Activated CD4-positive, CD25-positive, alpha-beta regulatory T cell treated with anti-CD3 and anti-CD28 coated beads, Interleukin-2, amount 50 U/mL, for 24 hours (primary cell): Measurements from ENCODE around the gene KRT12.

Experiments
- ATAC-seq, 2 donors: fragments of 150-1000 bp; cut with Tn5 transposase; one replicate each; pipeline ENCODE4 v1.10.0; 2021; ENCODE audit warnings: mild to moderate bottlenecking in 1 of 2, moderate library complexity in 1 of 2

KRT12 gene

GRCh38 chr17:40812639-40813038 lies 54.4 kb downstream of the KRT12 start:
- ATAC-seq, result no peak
